CD4-positive, alpha-beta T cell treated with Interleukin-17A for 1 hour (primary cell): ENCODE data around the gene GNPTG.

ENCODE experiments used
- DNase-seq: peaks from one replicate; pipeline ENCODE4 v3.0.0-alpha.2; 2020

GNPTG gene

GRCh38 chr16:1349351-1349750, 2.4 kb upstream of the GNPTG start:
- no peak for DNase-seq

DNA sequence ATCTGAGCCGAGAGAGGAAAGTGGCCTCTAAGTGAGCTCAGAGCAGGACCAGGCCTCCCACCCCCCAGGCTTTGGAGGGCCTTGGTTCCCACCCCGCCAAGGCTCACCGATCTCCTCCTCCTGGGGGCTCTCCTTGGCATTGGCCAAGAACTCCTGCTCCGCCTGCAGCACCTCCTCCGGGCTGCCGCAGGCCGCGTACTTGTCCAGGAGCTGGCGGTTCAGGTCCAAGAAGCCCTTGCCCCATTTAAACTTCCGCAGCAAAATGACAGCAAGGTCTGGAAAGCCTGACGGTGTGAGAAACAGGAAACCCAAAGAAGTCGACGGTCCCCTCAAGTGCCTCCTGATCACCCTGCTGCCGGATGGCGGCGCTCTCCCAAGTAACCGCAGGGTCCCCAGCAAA, 1.8 kb upstream of the GNPTG start:
- DNase-seq, result no peak

DNA sequence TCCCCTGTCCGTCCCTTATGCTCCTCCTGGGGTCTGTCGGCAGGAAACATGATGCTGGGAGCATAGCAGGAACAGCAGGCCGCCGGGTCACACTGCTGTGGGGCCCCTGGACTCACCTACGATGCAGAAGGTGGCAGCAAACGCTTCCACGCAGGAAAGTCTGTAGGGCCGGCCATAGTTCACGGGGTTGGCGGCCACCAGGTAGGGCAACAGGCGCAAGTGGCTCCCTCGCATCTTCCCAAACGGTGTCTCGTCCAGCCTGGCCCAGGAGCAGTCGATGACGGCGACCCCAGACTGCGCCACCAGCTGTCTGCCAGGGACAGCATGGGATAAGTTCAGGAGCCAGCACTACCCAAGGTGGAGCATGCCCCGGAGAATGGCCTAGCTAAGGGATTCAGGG, 1.0 kb upstream of the GNPTG start:
- DNase-seq, result no peak

- DNase-seq, result no peak
These were observed 533 bp upstream of the GNPTG start for GRCh38 chr16:1351215-1351581.

- DNase-seq, result no peak
These were observed 3.2 kb downstream of the GNPTG start for GRCh38 chr16:1354815-1355540.

DNA sequence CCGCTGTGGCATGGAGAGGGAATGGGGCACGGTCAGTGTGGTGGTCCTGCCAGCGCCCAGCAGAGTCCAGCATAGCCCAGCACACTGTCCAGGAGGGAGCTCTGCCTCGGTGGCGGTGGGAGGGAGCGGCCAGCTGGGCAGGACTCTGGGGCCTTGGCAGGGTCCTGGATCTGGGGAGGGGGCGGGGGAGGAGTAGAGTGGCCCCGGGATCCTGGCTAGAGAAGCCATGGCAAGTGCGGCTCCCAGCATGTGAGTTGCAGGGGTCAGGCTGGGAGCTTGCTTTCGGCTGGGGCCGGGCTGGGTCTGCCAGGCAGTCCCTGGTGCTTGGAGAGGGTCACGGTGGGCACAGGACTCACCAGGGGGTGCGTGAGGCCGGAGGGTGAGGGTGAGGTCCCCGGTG, 3.9 kb downstream of the GNPTG start:
- no peak for DNase-seq

DNA sequence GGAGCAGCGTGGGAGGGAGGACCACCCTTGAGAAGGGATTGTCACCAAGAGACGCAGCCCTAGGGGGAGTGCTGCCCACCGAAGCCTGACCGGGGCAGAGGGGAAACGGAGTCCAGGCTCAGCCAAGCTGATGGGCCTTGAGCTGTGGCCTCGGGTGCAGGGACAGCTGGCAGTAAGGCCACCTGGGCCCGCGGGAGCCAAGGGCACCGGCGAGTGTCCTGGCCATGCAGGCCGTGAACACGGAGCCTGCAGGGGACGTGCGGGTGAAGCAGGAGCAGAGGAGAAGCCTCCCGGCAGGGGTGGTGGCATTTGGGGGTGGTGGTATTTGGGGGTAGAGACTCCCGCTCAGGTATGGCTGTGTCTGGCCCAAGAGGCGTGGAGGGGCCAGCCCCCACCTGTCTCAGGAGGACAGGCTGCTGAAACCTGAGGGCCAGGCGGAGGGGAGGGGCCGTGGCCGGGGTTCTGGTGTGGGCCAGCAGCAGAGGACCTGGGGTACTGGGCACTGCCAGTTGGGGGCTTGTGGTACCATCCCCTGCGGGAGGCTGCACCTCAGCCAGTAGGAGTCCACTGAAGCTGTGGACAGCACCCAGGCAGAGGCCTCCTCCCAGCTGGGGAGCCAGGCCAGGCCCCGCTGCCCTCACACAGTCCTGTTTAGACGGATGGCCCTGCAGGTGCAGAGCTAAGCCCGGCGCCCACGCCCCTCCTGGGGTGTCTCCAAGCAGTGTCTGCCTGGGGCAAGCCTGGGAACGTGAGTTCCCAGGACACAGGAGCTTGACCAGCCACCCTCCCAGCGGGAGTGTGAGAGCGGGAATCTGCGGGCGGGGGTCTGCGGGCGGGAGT, 4.5 kb downstream of the GNPTG start:
- DNase-seq, result no peak

DNA sequence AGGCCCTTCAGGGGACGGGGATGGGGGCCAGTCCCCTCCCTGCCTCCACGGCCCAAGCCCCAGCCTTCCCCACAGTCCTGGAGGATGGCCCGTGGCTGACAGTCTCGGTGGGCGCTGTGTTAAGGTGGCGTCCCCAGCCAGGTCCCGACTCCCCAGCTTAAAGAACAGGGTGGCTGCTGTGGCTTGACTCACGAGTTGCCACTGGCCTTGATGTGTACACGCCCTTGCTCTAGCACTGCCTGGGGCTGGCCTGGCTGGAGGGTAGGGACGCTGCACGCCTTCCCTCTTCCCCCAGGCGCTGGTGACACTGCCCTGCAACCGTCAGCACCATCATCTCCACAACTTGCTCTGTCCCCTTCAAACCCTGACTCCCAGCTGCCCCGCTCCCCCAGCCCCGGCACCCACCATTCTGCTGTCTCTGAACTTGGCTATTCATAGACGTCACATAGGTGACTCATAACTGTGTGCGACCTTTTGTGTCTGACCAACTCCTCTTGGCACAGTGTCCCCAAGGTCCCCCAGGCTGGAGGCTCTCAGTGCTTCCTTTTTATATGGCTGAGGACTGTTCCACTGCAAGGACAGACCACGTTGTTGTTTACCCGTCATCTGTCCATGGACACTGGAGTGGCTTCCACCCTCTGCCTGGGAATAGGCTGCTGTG, 6.3 kb downstream of the GNPTG start:
- no peak for DNase-seq

DNA sequence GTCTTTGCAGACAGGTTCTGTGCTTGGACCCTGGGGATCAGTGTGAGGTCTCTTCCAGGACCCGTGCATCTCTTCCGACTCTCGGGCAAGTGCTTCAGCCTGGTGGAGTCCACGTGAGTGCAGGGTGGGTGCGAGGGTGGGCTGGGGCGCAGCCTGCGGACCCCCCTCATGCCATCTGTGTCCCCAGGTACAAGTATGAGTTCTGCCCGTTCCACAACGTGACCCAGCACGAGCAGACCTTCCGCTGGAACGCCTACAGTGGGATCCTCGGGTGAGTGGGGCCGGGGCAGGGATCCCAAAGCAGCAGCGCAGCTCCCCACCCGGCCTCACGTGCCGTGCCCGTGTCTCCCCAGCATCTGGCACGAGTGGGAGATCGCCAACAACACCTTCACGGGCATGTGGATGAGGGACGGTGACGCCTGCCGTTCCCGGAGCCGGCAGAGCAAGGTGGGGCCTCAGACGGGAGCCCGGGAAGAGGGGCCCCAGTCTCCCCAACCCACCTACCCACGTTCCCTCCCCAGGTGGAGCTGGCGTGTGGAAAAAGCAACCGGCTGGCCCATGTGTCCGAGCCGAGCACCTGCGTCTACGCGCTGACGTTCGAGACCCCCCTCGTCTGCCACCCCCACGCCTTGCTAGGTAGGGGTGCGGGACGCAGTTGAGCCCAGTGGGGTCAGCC, 10.1 kb downstream of the GNPTG start:
- no peak for DNase-seq

DNA sequence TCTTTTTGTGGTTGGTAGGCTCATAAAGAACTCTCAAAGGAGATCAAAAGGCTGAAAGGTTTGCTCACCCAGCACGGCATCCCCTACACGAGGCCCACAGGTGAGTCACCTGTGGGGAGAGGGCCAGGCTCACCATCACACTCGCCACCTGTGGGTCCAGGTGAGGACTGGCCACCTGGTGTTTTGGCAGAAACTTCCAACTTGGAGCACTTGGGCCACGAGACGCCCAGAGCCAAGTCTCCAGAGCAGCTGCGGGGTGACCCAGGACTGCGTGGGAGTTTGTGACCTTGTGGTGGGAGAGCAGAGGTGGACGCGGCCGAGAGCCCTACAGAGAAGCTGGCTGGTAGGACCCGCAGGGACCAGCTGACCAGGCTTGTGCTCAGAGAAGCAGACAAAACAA, 11.1 kb downstream of the GNPTG start:
- DNase-seq, result no peak

GRCh38 chr16:1363501-1364041, 11.8 kb downstream of the GNPTG start:
- peak; percentile 69 for DNase-seq

GRCh38 chr16:1364510-1364909, 12.8 kb downstream of the GNPTG start:
- no peak for DNase-seq

DNA sequence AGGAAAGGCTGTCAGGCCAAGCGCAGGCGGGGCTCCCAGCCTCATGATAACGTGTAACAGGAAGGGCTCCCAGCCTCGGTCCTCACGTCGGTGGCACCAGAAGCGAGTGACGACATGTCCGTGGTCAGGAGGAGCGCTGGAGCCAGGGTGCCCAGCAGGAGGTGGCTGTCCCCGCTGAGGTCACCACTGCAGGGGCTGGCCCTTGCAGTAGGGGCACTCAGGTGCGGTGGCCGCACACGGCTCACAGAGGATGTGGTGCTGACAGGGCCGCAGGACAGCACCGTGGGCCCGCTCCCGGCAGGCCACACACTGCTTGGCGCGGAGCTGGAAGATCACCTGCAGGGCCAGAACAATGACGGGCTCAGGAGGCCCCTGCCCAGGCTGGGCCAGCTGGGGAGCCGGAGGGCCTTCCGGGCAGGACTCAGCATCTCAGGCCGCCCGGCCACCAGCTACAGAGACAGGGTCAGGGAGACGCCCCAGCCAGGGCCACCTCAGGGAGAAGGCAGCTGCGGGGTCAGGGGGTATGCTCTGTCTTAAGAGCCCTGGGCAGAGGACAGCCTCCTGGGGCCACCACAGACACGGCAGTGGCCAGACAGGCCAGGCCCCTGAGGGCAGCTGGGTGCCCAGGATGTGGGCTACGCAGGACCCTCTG, 14.5 kb downstream of the GNPTG start:
- DNase-seq, result no peak

GRCh38 chr16:1366712-1367299, 15.1 kb downstream of the GNPTG start:
- no peak for DNase-seq

DNA sequence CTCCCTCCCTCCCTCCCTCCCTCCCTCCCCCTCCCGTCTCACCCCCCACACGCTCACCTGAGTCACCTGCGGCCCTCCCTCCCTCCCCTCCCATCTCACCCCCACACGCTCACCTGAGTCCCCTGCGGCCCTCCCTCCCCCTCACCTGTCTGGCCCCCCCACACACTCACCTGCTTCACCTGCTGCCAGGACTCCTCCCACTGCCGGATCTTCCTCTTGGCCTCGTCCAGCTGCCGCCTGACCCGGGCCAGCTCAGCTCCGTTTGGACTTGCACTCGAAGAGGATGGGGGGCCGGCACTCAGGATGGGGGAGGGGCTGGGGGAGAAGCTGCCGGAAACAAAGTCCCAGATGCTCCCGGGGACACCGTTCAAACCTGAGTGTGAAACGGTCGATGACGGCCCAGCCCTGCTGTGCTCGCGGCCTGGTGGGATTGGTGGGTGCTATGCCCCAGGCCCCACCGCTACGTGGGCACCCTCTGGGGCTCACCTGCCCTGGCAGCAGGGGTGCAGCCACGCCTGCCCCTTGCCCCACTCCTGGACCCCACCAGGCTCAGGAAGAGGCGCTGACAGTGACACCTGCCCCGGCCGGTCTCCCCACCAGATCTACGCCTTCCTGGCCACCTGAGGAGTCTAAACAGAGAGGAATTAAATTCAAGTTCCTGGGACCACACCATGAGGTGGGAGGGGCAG, 15.9 kb downstream of the GNPTG start:
- no peak for DNase-seq

DNA sequence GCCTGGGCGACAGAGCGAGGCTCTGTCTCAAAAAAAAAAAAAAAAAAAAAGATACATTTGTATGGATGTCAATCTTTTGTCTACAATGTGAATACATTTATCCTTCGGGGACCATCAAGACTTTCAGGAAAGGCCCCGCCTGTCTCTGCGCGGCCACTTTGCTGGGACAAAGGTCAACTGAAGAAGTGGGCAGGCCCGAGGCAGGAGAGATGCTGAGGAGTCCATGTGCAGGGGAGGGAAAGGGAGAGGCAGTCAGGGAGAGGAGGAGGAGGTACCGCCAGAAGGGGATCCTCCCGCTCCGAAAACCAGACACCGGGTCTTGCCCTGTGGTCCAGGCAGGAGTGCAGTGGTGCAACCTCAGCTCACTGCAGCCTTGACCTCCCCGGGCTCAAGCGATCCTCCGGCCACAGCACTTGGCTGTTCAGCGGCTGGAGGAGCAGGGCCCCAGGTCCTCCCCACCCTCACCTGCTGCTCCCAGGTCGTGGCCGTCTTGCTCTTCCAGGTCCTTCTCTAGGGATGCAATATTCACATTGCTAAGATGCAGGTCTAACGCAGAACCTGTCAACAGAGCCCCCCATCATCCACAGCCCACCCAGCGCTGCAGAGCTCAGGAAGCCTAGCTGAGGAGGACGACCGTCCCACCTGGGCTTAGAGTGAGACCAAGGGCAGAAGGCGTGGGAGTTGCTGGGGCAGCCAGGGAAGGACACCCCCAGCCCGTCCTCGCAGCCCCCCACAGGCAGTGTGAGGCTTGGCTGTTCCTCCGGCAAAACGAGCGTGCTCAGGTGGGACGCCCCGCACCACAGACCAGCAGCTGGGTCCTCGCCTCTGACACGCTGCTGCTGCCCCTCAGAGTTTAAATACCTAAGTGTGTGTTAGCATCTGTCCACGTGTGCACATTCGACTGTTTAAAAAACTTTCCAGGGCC, 19.6 kb downstream of the GNPTG start:
- DNase-seq, result no peak

- DNase-seq, result no peak
These were observed 20.7 kb downstream of the GNPTG start for GRCh38 chr16:1372292-1372950.

DNA sequence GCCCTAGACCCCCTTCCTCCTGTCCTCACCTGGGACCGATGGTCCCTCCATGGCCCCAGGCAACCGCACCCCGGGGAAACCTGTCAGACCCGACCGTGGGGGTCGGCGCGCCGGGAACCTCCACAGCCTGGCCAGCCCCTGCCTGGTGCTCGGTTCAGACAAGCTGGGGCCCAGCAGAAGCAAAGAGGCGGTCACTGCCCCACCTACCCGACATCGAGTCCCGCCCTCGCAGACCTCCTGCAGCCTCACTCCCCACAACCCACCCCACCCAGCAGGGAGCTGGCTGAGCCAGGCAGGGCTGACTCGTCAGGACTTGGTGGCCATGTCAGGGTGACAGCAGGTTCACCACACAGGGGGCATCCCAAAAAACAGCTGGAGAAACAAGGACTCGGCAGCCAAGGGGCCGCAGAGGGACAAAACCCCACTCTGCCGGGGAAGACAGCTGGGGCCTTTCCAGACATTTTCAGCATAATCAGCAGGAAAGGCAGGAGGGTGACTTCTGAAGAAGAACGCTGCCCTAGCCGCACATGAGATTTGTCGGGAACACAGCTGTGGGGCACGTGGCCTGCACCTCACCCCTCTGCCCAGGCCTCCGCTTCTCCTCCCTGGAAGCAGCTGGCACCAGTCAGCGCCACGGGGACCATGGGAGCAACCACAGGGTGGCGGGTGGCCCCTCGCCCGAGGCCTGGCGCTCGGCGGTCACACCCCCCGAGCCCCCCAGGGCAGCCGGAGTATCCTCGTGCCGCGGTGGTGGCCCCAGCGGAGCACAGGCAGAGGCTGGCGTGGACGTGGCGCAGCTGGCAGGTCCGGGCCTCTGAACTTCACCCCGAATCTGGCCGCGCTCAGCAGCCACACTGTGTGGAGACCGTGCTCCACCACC, 22.9 kb downstream of the GNPTG start:
- DNase-seq, result no peak

DNA sequence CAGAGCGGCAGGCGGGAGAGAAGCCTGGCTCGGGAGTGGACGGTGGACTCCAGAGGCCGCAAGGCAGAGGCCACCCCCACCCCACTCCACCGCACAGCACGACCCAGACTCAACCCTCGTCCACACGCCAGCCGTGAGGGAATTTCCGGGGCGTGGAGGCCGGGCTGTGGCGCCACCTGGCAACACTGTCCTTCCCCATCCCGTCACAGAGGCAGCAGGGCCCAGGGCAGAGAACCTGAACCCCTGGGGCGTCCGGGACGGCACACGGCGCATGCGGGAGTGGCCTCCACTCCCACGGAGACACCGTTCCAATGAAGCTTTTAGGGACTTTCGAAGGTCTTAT, 23.5 kb downstream of the GNPTG start:
- no peak for DNase-seq
